HG03135 (cell line): ENCODE data around the gene KDM4B.
"Not testable (repeated sequence)": the region's sequence is repeated elsewhere in the genome, so short reads cannot be mapped to it uniquely, and the experiment has no call there.

ENCODE experiments used
- ATAC-seq: cut with Tn5 transposase; IDR thresholded peaks from one replicate; pipeline ENCODE4 v1.9.1; 2021; ENCODE audit warnings: mild to moderate bottlenecking, moderate library complexity; ENCODE audit not compliant: unreplicated experiment

KDM4B gene

DNA sequence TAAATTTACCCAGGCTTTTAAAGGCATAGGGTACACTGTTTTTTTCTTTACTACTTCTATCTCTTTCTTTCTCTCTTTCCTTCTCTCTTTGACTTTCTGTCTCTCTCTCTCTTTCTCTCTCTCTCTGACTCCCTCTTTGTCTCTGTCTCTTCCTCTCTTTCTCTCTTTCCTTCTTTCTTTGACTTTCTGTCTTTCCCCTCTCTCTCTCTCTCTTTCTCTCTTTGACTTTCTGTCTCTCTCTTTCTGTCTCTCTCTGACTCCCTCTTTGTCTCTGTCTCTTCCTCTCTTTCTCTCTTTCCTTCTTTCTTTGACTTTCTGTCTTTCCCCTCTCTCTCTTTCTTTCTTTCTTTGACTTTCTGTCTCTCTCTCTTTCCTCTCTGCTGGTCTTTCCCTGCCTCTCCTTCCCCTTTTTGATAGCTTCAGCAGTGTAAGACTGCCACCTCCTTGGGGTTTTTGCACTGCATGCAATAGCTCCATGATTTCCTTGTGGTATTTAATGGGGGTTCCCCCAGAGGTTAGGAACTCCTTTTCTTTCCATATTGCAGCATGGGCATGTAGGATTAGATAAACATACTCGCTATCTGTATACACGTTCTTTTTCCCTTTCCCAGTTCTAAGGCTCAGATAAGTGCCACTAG is 191.4 kb downstream of the KDM4B start:
- not testable (repeated sequence) for ATAC-seq

DNA sequence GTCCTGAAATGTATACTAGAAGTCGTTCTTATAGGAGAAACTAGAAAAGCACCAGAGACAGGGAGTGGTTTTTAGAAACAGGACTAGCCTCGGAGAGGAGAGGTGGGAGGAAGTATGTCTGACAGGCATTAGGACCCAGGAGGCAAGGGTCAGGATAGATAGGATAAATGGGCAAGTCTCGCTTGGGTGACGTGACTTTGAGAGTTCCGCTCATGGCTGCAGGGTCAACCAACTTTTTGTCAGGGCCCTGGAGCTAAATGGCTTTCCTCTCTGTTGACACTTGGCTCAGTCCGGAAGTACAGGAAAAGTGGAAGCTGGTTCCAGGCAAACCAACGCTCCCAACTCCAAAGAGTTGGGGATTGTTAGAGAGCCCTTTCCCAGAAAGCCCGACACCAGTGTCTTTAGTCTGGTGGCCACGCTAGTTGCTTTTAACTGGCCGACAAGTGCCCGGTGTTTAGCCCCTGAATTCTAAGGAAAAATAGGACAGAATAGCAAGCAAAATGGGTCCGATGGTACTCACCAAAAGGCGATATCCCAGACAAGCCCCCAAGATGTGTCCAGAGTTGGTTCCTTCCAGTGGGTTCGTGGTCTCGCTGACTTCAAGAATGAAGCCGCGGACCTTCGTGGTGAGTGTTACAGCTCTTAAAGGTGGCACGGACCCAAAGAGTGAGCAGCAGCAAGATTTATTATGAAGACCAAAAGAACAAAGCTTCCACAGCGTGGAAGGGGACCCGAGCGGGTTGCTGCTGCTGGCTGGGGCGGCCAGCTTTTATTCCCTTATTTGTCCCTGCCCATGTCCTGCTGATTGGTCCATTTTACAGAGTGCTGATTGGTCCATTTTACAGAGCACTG is 196.2 kb downstream of the KDM4B start:
- not testable (repeated sequence) for ATAC-seq

DNA sequence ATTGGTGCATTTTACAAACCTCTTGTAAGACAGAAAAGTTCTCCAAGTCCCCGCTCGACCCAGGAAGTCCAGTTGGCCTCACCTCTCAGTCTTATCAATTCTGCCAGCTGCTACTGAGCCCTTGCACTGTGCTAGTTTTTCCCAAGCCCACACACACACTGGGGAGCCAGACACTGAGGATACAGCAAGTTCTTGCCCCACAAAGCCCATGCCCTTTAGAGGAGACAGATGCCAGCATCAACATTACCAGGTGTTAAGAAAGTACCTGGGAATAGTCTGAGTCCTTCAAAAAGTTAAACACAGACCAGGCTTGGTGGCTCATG is 196.7 kb downstream of the KDM4B start:
- ATAC-seq, result no peak

DNA sequence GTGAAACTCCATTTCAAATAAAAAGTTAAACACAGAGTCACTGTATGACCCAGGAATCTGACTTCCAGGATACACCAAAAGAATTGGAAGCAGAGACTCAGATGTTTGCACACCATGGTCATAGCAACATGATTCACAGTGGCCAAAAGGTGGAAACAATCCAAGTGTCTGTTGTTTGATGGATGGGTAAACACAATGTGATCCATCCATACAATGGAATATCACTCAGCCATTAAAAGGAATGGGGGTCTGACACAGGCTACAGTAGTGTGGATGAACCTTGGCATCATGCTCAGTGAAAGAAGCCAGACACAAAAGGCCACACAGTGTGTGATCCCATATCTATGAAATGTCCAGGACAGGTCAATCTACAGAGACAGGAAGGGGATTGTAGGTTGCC is 197.3 kb downstream of the KDM4B start:
- ATAC-seq, result no peak

DNA sequence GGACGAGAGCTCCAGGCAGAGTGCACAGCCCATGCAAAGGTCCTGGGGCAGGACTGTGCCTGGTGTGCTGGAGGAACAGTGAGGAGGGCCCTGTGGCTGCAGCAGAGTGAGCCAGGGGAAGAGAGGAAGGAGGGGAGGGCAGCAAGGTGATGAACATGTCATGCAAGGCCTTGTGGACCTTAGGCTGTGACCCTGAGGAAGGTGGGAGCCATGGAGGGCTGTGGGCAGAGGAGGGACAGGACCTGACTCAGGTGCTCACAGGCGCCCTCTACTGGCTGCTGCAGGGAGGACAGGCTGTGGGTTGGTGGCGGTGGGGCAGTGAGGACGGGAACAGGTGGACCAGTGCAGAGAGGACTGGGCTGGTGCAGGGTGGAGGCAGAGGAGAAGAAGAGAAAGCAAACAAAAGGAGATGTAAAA is 201.4 kb downstream of the KDM4B start:
- no peak for ATAC-seq

DNA sequence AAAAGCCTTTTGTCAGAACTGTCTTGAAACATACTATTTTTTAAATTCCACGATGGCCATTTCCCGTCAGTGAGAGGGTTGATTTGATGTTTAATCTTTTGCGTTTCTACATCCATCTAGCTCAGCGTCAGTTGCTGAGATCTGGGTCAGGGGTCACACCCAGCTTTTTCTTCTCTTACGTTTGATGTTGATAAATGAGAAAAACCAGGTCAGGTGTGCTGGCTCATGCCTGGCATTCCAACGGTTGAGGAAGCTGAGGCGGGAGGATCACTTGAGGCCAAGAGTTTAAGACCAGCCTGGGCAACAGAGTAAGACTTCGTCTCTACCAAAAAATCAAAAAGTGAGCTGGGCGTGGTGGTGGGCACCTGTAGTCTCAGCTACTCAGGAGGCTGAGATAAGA is 202.8 kb downstream of the KDM4B start:
- no peak for ATAC-seq

DNA sequence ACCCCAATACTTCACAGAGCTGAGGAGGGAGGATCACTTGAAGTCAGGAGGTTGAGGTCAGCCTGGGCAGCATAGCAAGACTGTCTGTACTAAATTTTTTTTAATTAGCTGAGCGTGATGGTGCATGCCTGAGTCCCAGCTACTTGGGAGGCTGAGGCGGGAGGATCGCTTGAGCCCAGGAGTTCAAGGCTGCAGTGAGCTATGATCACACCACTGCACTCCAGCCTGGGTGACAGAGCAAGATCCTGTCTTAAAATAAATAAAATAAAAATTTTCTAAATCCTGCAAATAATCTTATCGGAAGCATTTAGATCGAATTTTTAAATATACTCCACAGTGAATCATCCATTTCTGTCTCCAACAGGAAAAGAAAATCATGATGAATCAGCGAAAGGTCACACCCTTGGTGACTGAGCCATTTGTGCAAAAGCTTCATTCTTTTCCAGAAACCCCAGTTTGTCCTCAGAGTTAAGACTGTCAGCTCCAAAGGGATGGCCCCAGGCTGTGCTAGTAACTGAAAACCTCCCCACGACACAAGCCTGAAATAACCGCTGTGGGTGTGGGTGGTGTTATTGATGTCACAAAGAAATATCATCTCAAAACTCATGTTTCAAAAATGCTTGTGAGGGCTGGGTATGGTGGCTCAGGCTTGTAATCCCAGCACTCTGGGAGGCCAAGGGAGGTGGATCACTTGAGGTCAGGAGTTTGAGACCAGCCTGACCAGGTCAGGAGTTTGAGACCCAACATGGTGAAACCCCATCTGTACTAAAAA is 204.1 kb downstream of the KDM4B start:
- ATAC-seq, result no peak

DNA sequence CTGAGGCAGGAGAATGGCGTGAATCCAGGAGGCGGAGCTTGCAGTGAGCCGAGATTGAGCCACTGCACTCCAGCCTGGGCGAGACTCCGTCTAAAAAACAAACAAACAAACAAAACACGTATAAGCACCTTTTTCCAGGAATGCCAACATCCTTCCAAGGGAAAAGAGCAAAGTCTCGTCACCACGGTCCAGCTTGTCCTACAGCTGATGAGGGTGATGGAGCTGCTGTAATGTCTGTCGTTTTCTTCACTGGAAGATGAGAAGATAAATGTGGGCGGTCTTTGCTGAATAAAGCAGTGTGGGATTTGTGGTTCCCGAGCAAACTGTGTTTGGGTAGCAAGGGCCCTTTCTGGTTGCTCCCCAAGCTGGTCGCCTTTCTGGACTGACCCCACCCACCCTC is 205.1 kb downstream of the KDM4B start:
- ATAC-seq, result no peak

DNA sequence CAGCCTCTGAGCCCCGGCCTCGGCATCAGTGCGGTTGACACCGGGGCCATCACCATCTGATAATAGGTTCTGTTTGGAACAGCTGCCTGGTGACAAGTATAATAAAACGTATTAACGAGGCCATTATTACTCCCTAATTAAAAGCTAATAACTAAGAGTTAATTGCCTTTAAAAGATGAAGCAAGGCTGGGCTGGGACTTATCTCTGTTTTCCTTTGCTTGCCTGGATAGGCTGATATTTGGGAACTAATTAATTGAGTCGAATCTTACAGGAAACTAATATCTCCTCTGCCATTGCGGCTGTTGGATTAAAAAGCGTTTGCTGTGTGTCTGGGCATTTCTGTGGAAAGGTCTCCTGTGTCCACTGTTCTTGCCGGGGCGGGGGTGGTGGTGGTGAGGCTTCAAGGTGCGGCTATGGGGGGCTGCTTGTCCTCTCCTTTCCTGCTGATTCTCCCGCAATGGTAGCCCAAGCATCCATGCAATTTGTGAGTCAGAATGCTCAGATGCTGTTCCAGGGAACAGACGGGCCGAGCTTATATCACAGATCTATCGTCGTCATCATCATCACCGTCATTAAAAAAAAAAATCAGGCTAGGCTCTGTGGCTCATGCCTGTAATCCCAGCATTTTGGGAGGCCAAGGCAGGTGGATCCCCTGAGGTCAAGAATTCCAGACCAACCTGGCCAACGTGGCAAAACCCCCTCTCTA is 209.0 kb downstream of the KDM4B start:
- no peak for ATAC-seq

DNA sequence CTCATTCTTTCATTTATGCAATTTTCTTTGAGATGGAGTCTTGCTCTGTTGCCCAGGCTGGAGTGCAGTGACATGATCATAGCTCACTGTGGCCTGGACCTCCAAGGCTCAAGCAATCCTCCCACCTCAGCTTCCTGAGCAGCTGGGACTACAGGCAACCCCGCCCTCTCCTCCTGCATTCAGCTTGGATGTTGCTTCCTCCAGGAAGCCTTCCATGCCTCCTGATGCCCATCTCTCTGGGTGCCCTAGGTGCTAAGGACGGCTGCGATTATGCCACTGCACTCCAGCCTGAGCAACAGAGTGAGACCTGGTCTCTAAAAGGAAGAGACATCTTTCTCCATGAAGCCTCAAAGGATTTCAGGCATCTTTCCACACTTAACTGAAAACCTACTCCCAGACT is 209.9 kb downstream of the KDM4B start:
- ATAC-seq, result no peak

DNA sequence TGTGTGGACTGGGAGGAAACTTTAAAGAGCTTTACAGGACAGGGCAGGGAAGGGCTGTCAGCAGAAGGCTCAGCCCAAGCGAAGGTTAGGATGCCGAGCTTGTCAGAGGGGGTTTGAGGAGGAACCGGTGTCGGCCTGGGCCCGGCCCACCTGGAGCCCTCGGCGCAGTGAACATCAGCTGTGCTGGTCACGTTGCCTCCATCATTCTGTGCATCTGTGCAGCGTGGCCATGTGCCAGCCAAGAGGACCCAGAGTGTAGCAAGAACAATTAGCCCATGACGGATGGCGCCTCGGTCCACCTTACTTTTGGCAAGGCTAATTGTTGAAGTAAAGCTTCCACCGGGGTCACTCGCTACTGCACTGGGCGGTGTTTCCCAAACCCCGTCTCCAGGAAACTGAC is 210.3 kb downstream of the KDM4B start:
- no peak for ATAC-seq

DNA sequence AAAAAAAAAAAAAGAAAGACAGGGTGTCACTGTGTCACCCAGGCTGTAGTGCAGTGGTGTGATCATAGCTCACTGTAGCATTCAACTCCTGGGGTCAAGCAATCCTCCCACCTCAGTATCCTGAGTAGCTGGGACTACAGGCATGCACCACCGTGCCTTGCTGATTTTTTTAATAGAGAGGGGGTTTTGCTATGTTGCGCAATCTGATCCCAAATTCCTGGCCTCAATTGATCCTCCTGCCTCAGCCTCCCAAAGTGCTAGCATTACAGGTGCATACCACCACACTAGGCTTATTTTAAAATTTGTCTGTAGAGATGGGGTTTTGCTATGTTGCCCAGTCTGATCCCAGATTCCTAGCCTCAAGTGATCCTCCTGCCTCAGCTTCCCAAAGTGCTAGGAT is 212.4 kb downstream of the KDM4B start:
- no peak for ATAC-seq

DNA sequence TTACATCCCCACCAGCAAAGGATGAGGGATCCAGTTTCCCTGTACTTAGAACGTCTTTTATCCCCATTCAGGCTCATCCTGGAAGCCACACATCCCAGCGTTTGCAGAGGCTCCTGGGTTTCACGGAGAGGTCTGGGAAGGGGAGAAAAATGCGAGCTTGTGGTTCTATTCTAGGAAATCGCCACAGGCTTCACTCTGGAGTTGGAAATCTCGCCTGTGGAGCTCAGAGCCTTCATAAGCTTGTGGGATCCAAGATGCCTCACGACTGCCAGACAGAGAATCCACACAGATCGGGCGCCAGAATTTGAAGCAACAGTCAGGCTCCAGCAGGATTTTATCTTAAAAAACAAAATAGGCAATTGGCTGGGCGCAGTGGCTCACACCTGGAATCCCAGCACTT is 213.8 kb downstream of the KDM4B start:
- ATAC-seq, result no peak

DNA sequence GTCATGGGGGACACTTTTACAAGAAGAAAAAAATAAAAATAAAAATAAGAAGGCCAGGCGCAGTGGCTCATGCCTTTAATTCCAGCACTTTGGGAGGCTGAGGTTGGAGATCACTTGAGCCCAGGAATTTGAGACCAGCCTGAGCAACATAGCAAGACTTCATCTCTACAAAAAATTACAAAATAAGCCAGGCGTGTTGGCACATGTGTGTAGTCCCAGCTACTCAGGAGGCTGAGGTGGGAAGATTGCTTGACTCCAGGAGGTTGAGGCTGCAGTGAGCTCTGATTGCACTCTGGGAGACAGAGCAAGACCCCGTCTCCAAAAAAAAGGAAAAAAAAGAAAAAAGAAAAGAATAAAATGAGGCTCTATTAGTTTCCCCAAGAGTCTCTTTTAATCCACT is 214.7 kb downstream of the KDM4B start:
- ATAC-seq, result no peak

DNA sequence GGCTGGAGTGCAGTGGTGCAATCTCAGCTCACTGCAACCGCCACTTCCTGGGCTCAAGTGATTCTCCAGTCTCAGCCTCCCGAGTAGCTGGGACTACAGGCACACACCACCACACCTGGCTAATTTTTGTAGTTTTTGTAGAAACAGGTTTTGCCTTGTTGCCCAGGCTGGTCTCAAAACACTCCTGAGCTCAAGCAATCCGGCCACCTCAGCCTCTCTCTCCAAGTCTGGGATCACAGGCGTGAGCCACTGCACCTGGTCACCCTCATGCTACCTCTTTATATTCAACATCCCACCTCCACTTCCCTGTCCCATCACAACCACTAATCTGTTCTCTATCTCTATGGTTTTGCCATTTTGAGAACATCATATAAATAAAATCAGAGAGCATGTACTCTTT is 216.0 kb downstream of the KDM4B start:
- ATAC-seq, result no peak

DNA sequence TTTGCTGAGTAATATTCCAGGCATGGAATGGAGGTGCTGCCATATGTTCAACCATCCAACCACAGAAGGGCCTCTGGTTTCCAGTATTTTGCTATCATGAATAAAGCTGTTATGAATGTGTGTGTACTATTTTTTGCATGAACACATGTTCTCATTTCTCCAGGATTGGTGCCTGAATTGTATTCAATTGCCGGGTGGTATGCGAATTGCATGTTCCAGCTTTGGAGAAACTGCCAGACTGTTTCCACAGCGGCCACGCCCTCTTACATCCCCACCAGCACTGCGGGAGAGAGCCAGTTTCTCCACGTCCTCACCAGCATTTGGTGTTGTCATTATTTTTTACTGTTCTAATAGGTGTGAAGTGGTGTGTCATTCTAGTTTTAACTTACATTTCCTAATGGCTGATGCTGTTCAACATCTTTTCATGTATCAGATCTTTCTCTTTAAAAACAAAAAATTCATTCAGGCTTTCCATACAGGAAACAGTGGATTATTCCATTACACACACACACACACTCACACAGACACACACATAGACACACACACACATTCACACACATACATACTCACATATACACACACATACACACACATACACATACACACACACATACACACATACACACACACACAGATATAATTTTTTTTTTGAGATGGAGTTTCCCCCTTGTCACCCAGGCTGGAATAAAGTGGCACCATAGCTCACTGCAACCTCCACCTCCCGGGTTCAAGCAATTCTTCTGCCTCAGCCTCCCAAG is 217.6 kb downstream of the KDM4B start:
- ATAC-seq, result no peak

DNA sequence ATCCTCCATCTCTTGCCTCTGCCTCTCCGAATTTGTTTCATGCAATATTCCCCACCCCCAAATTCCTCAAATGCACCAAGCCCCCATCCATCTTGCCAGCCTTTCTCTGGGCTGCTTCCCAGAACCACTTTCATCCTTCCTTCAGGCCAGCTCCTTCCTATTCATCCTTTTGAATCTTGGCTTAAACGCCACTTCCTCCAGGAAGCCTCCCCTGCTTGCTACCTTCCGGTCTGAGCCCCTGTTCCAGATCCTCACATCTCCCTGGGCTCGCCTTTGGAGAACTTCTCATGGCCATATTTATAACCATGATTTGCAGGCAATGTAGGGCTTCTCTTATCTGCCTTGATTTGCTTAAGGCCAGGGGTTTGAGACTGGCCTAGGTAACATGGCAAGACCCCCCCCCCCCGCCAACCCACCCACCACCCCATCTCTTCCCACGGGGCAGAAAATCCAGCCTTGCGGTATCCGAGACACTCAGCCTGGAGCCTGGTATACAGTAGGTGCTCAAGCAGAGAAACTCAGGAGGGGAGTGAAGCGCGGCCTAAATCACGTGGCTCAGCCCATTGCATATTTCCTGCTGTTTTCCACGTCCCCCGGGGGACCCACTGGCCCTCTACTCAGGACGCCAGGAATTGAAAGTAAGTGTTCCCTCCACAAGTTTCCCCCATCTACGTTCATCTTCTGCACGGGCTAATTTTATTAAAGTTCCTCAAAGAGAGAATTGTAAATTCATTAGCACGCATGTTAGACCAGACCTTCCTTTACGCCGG is 219.8 kb downstream of the KDM4B start:
- ATAC-seq, result no peak

DNA sequence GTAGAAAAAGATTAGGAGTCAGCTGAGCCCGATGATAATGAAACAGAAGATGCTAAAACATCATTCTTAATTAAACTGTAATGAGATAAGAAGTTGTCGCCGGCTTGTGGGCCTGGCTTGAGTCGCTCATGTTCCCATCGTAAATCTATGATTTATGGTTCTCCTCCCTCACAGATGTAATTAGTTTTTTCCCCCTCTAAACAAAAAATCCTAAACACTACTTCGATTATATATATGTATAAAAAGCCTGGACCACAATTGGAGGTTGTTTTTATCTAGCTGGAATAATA is 220.3 kb downstream of the KDM4B start:
- ATAC-seq, result no peak

DNA sequence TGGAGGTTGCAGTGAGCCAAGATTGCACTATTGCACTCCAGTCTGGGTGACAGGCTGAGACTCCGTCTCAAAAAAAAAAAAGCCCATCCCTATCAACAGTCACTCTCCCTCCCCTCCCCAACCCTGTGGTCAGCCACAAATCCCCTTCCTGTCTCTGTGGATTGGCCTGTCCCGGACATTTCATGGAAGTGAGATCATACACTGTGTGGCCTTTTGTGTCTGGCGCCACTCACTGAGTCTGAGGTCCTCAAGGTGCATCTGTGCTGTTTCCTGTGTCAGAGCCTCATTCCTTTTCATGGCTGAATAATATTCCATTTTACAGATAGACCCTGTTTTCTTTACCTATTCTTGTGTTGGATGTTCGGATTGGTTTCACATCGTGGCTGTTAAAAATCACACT is 222.2 kb downstream of the KDM4B start:
- no peak for ATAC-seq

DNA sequence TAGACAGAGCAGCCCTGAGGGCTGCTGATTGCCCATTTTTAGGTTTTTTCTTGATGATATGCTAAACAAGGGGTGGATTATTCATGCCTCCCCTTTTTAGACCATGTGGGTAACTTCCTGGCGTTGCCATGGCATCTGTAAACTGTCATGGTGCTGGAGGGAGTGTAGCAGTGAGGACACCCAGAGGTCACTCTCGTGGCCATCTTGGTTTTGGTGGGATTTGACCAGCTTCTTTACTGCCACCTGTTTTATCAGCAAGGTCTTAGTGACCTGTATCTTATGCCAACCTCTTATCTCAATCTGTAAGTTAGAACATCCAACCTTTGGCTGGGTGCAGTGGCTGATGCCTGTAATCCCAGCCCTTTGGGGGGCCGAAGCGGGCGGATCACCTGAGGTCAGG is 223.7 kb downstream of the KDM4B start:
- no peak for ATAC-seq
